GM12801 (cell line): ENCODE results near the gene TIGD1.

Experiments
- CTCF ChIP-seq: IDR thresholded peaks from one replicate; pipeline ENCODE4 v1.5.1; 2011; ENCODE audit warnings: control low read depth; ENCODE audit not compliant: insufficient read length; ENCODE audit errors: extremely low read depth

Gene TIGD1

GRCh38 chr2:232498452-232498851 lies 51.9 kb downstream of the TIGD1 start:
- TF ChIP-seq CTCF, result no peak
